ENCODE data around the gene PEX5L.

Gene PEX5L

GRCh38 chr3:179852142-179852905 lies 184.4 kb downstream of the PEX5L start:
- Histone ChIP-seq H3K27me3 (ENCODE audit: low read depth, low read length) (no peaks in the 10 kb centered on the region), H3K79me2 (ENCODE audit: low read length) (no peaks in the 10 kb centered on the region), H3K36me3 (replicated peaks; ENCODE audit: low read depth, low read length) (no peaks in the 10 kb centered on the region), H4K20me1 (ENCODE audit: insufficient read depth, low read length) (no peaks in the 10 kb centered on the region), H3K4me1 (ENCODE audit: low read length) (no peaks in the 10 kb centered on the region), H2AFZ (ENCODE audit: low read depth, low read length) (no peak overlapping the region), H3K27ac (ENCODE audit: low read length) (no peak overlapping the region), H3K9ac (ENCODE audit: low read length) (no peak overlapping the region), H3K4me2 (ENCODE audit: low read length) (no peak overlapping the region), H3K4me3 (ENCODE audit: low read length) (no peak overlapping the region), H3K9me3 (ENCODE audit: insufficient read depth, low read length) (no peaks in the 10 kb centered on the region)
- TF ChIP-seq CTCF (IDR thresholded peaks at IDR 0.05; ENCODE audit: low read depth, low read length) (no peak), EZH2phosphoT487 (IDR thresholded peaks at IDR 0.05; ENCODE audit: low read depth) (no peak)

GRCh38 chr3:179848711-179849110 lies 188.0 kb downstream of the PEX5L start:
- H3K4me1 ChIP-seq (ENCODE audit: low read length), result no peaks in the 10 kb centered on the region
- H3K36me3 ChIP-seq (replicated peaks; ENCODE audit: low read depth, low read length), result no peaks in the 10 kb centered on the region

GRCh38 chr3:179842061-179842460 lies 194.7 kb downstream of the PEX5L start:
- Histone ChIP-seq H4K20me1 (ENCODE audit: insufficient read depth, low read length) (no peaks in the 10 kb centered on the region), H3K4me2 (ENCODE audit: low read length) (no peak overlapping the region), H2AFZ (ENCODE audit: low read depth, low read length) (no peak overlapping the region), H3K27me3 (ENCODE audit: low read depth, low read length) (no peaks in the 10 kb centered on the region), H3K9ac (ENCODE audit: low read length) (no peak overlapping the region), H3K4me1 (ENCODE audit: low read length) (no peaks in the 10 kb centered on the region), H3K27ac (ENCODE audit: low read length) (no peak overlapping the region), H3K36me3 (replicated peaks; ENCODE audit: low read depth, low read length) (no peaks in the 10 kb centered on the region), H3K9me3 (ENCODE audit: insufficient read depth, low read length) (no peaks in the 10 kb centered on the region), H3K79me2 (ENCODE audit: low read length) (no peaks in the 10 kb centered on the region), H3K4me3 (ENCODE audit: low read length) (no peak overlapping the region)
- TF ChIP-seq CTCF (IDR thresholded peaks at IDR 0.05; ENCODE audit: low read depth, low read length) (no peak), EZH2phosphoT487 (IDR thresholded peaks at IDR 0.05; ENCODE audit: low read depth) (no peak)

More at GRCh38 chr3:179848711-179849110, 188.0 kb downstream of the PEX5L start:
- no peak overlapping the region for H2AFZ ChIP-seq (ENCODE audit: low read depth, low read length)
- no peaks in the 10 kb centered on the region for H3K79me2 ChIP-seq (ENCODE audit: low read length)
- no peaks in the 10 kb centered on the region for H3K9me3 ChIP-seq (ENCODE audit: insufficient read depth, low read length)
- no peak for TF ChIP-seq CTCF (IDR thresholded peaks at IDR 0.05; ENCODE audit: low read depth, low read length)
- no peak for TF ChIP-seq EZH2phosphoT487 (IDR thresholded peaks at IDR 0.05; ENCODE audit: low read depth)
- no peaks in the 10 kb centered on the region for H4K20me1 ChIP-seq (ENCODE audit: insufficient read depth, low read length)
- no peak overlapping the region for H3K4me3 ChIP-seq (ENCODE audit: low read length)
- H3K9ac ChIP-seq (ENCODE audit: low read length), result no peak overlapping the region
- H3K27me3 ChIP-seq (ENCODE audit: low read depth, low read length), result no peaks in the 10 kb centered on the region
- H3K4me2 ChIP-seq (ENCODE audit: low read length), result no peak overlapping the region
- no peak overlapping the region for H3K27ac ChIP-seq (ENCODE audit: low read length)

- Histone ChIP-seq H3K9ac (ENCODE audit: low read length) (no peak overlapping the region), H3K27ac (ENCODE audit: low read length) (no peak overlapping the region), H3K4me2 (ENCODE audit: low read length) (no peak overlapping the region), H2AFZ (ENCODE audit: low read depth, low read length) (no peak overlapping the region), H3K27me3 (ENCODE audit: low read depth, low read length) (no peaks in the 10 kb centered on the region), H3K4me1 (ENCODE audit: low read length) (no peaks in the 10 kb centered on the region), H3K79me2 (ENCODE audit: low read length) (no peaks in the 10 kb centered on the region), H3K9me3 (ENCODE audit: insufficient read depth, low read length) (no peaks in the 10 kb centered on the region), H3K36me3 (replicated peaks; ENCODE audit: low read depth, low read length) (no peaks in the 10 kb centered on the region), H3K4me3 (ENCODE audit: low read length) (no peak overlapping the region), H4K20me1 (ENCODE audit: insufficient read depth, low read length) (no peaks in the 10 kb centered on the region)
- TF ChIP-seq CTCF (IDR thresholded peaks at IDR 0.05; ENCODE audit: low read depth, low read length), result no peak
- no peak for TF ChIP-seq EZH2phosphoT487 (IDR thresholded peaks at IDR 0.05; ENCODE audit: low read depth)
Measured at GRCh38 chr3:179840985-179841384, 195.8 kb downstream of the PEX5L start.

All from OCI-LY3 (cell line).